Measurements from ENCODE around the gene XRCC1. TPM values are rescaled to one million over a fixed set of nuclear protein-coding genes. Genes with fewer than 3 reads are reported as not detected.
"Not testable (repeated sequence)": the region's sequence is repeated elsewhere in the genome, so short reads cannot be mapped to it uniquely, and the experiment has no call there.

XRCC1 gene
- total RNA-seq, 1 donor from 2014 or later, result 6.0 TPM

- no peak for DNase-seq (ENCODE audit: low spot score)
Observed at GRCh38 chr19:43522929-43523328, 52.4 kb downstream of the XRCC1 start.

GRCh38 chr19:43519436-43520088 is 55.8 kb downstream of the XRCC1 start:
- DNase-seq (ENCODE audit: low spot score), result peak; percentile 92

GRCh38 chr19:43518051-43518450 is 57.3 kb downstream of the XRCC1 start:
- DNase-seq (ENCODE audit: low spot score), result no peak

- not testable (repeated sequence) for DNase-seq (ENCODE audit: low spot score)
Observed at GRCh38 chr19:43512399-43512798, 62.9 kb downstream of the XRCC1 start.

GRCh38 chr19:43511324-43511723 is 64.0 kb downstream of the XRCC1 start:
- no peak for DNase-seq (ENCODE audit: low spot score)

- no peak for DNase-seq (ENCODE audit: low spot score)
Observed at GRCh38 chr19:43510713-43511112, 64.6 kb downstream of the XRCC1 start.

GRCh38 chr19:43507880-43508279 is 67.4 kb downstream of the XRCC1 start:
- DNase-seq (ENCODE audit: low spot score), result no peak

- DNase-seq (ENCODE audit: low spot score), result no peak
Observed at GRCh38 chr19:43506629-43507028, 68.7 kb downstream of the XRCC1 start.

- DNase-seq (ENCODE audit: low spot score), result no peak
Observed at GRCh38 chr19:43505941-43506340, 69.4 kb downstream of the XRCC1 start.

- DNase-seq (ENCODE audit: low spot score), result no peak
Observed at GRCh38 chr19:43505186-43505456, 70.2 kb downstream of the XRCC1 start.

GRCh38 chr19:43504426-43505185 is 70.7 kb downstream of the XRCC1 start, which contains the start of gene PHLDB3:
Gene PHLDB3, minus strand, starts transcription at chr19:43504746. Its CDS starts 628 bp downstream, at chr19:43504118.
- peak; percentile 42 for DNase-seq (ENCODE audit: low spot score)

- DNase-seq (ENCODE audit: low spot score), result peak; percentile 96
Observed at GRCh38 chr19:43503501-43504425, 71.6 kb downstream of the XRCC1 start.

GRCh38 chr19:43502419-43502976 is 72.8 kb downstream of the XRCC1 start:
- DNase-seq (ENCODE audit: low spot score), result no peak

- DNase-seq (ENCODE audit: low spot score), result no peak
Observed at GRCh38 chr19:43501661-43502418, 73.5 kb downstream of the XRCC1 start.

- no peak for DNase-seq (ENCODE audit: low spot score)
Observed at GRCh38 chr19:43499042-43499441, 76.3 kb downstream of the XRCC1 start.

- no peak for DNase-seq (ENCODE audit: low spot score)
Observed at GRCh38 chr19:43498233-43498842, 77.0 kb downstream of the XRCC1 start.

GRCh38 chr19:43496960-43497359 is 78.4 kb downstream of the XRCC1 start:
- DNase-seq (ENCODE audit: low spot score), result no peak

GRCh38 chr19:43495082-43495481 is 80.2 kb downstream of the XRCC1 start:
- no peak for DNase-seq (ENCODE audit: low spot score)
